Transverse colon (tissue), 4 donors: ENCODE measurements around the gene TMEM252. TPM values are rescaled to one million over a fixed set of nuclear protein-coding genes. Genes with fewer than 3 reads are reported as not detected.

ENCODE experiments used
- DNase-seq: peaks from one replicate; pipeline ENCODE4 v3.0.0-alpha.2; 2019
- H3K27ac ChIP-seq, 4 donors: fragments of 200-600 bp; sonication (generic); 2 replicates each; pipeline ENCODE4 v1.5.1; 2016 to 2018; ENCODE audit warnings: inconsistent platforms in 4 of 4
- H3K27me3 ChIP-seq: fragments of 200-600 bp; sonication (generic); 2 replicates; pipeline ENCODE4 v1.5.1; 2017; ENCODE audit warnings: inconsistent platforms
- H3K36me3 ChIP-seq, 4 donors: fragments of 200-600 bp; sonication (generic); 2 replicates each; pipeline ENCODE4 v1.5.1; 2017 to 2019; ENCODE audit warnings: inconsistent platforms in 4 of 4
- H3K4me1 ChIP-seq, 4 donors: fragments of 200-600 bp; sonication (generic); 2 replicates each; pipeline ENCODE4 v1.5.1; 2017 to 2020; ENCODE audit warnings: inconsistent platforms in 4 of 4
- H3K4me3 ChIP-seq, 4 donors: fragments of 200-600 bp; sonication (generic); 1 replicate in 1 of 4; 2 replicates in 3 of 4; pipeline versions ENCODE4 v1.5.1 to v1.6.1; 2017 to 2019; ENCODE audit warnings: inconsistent platforms in 4 of 4
- H3K9me3 ChIP-seq, 2 donors: fragments of 200-600 bp; sonication (generic); 2 replicates each; pipeline ENCODE4 v1.5.1; 2017 to 2019; ENCODE audit warnings: inconsistent platforms in 2 of 2
- EP300 ChIP-seq: sonication (generic); formaldehyde crosslinking; IDR thresholded peaks from one replicate; pipeline ENCODE4 v1.6.1; 2017; ENCODE audit warnings: antibody characterized with exemption, low read depth
- POLR2A ChIP-seq: fragments of 450-650 bp; IDR thresholded peaks from one replicate; pipeline ENCODE4 v1.6.1; 2016; ENCODE audit warnings: antibody characterized with exemption, mild to moderate bottlenecking, moderate library complexity
- POLR2AphosphoS5 ChIP-seq, 3 donors: sonication (generic); formaldehyde crosslinking; IDR thresholded peaks; one replicate each; pipeline ENCODE4 v1.6.1; 2016; ENCODE audit warnings: antibody characterized with exemption in 3 of 3
- WGBS, 2 donors: methylation state at CpG; one replicate each; pipeline ENCODE4 v1.1.5; 2018; ENCODE audit warnings: low coverage in 1 of 2; 5-methylcytosine and 5-hydroxymethylcytosine counted together
- in situ Hi-C, 4 donors: fragments of 200-750 bp; cut with MboI; loops; one replicate each; pipeline versions ENCODE4 v1.15.0 to v1.15.1; 2017; ENCODE audit warnings: low sequenced_read_pairs in 3 of 4, low pct_ligation_motif_present in 1 of 4, low pct_unique_long_range_greater_than_20kb in 1 of 4
- intact Hi-C: fragments of 100-400 bp; cut with DNase I; formaldehyde crosslinking; loops from one replicate; pipeline ENCODE4 v1.15.1; 2023; ENCODE audit warnings: low total_unique reads
- total RNA-seq, 4 donors: library from RNA; depleted of rRNA; stranded (reverse); fragments of >200 nt; gene quantifications; one replicate each; pipeline ENCODE4 v1.1.0, GENCODE V29; 2016
- TF ChIP-seq, protein P1 (sequence below), 5 experiments: fragments of 200-600 bp in 3 of 5; fragments of 450-650 bp in 2 of 5; sonication (generic) in 3 of 5; IDR thresholded peaks; 1 replicate in 2 of 5; 2 replicates in 3 of 5; pipeline ENCODE4 v1.5.1; 2016 to 2017; ENCODE audit warnings: antibody characterized with exemption in 5 of 5, inconsistent platforms in 3 of 5, mild to moderate bottlenecking in 2 of 5, moderate library complexity in 1 of 5

TMEM252 gene
- total RNA-seq, 4 donors from 2014 or later: 0.48 to 2.3 TPM; not detected in 2

DNA sequence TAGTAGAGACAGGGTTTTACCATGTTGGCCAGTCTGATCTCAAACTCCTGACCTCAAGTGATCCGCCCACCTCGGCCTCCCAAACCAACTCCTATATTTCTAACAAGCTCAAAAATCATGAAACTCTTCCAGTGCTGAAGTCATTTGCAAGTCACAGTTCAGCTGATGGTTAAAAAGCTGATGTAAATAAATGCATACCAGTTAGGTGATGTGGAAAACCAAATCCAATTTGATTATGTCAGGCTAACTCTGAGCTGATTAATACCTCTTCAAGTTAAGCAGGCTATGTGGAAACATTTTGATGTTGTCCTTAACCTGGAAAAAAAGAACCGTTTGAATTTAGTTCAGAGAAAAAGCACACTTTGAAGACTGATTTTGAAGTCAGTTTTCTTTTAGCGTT is 51.0 kb downstream of the TMEM252 start:
- DNase-seq: no peak
- Histone ChIP-seq H3K36me3 (no peaks in the 10 kb centered on the region), H3K27ac (peak overlapping the region in 2 of 4 donors; percentile 41 to 57), H3K4me1 (peaks cover 0 to 11% (median 3%) of the 10 kb centered on the region in 4 donors), H3K9me3 (no peaks in the 10 kb centered on the region), H3K27me3 (no peaks in the 10 kb centered on the region), H3K4me3 (no peak overlapping the region)
- intact Hi-C loops: no loop called here
- TF ChIP-seq POLR2A: no peak
- TF ChIP-seq, protein P1, sequence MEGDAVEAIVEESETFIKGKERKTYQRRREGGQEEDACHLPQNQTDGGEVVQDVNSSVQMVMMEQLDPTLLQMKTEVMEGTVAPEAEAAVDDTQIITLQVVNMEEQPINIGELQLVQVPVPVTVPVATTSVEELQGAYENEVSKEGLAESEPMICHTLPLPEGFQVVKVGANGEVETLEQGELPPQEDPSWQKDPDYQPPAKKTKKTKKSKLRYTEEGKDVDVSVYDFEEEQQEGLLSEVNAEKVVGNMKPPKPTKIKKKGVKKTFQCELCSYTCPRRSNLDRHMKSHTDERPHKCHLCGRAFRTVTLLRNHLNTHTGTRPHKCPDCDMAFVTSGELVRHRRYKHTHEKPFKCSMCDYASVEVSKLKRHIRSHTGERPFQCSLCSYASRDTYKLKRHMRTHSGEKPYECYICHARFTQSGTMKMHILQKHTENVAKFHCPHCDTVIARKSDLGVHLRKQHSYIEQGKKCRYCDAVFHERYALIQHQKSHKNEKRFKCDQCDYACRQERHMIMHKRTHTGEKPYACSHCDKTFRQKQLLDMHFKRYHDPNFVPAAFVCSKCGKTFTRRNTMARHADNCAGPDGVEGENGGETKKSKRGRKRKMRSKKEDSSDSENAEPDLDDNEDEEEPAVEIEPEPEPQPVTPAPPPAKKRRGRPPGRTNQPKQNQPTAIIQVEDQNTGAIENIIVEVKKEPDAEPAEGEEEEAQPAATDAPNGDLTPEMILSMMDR (IDR thresholded peaks at IDR 0.05): no peak
- TF ChIP-seq POLR2AphosphoS5 (IDR thresholded peaks at IDR 0.05): no peak
- no peak for TF ChIP-seq EP300
- in situ Hi-C loops: no loop called here
- WGBS, 2 donors: 67 to 71% methylated on average over 2 to 4 of the region's 4 CpGs

DNA sequence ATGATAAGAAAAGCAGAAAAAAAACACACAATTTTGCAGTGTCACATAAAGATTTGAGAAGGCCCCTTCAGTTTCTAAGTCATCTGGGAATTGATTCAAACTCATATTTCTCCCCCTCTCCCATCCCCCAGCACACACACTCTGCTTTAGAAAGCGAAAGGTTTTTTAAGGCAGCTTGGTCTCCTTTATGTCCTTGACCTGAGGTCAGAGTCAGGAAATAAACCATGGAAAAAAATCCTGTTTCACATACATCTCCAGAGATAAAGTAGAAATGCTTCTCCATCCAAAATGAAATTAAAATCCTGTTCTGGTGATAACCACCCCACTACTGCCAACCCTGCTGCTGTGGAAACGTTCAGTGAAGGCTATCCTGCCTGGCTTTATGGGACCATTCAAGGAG is 52.6 kb downstream of the TMEM252 start:
- no peak for DNase-seq
- no peaks in the 10 kb centered on the region for H3K9me3 ChIP-seq
- H3K4me3 ChIP-seq: no peak overlapping the region
- H3K36me3 ChIP-seq: no peaks in the 10 kb centered on the region
- peak overlapping the region in 2 of 4 donors; percentile 29 to 41 for H3K27ac ChIP-seq
- WGBS, 2 donors: 53 to 69% methylated on average over 2 of the region's 2 CpGs
- intact Hi-C loops (no loop called here), in situ Hi-C loops (no loop called here)
- TF ChIP-seq, protein P1 (IDR thresholded peaks at IDR 0.05): no peak
- TF ChIP-seq POLR2AphosphoS5 (IDR thresholded peaks at IDR 0.05): no peak
- peaks cover 0 to 3% (median 1%) of the 10 kb centered on the region in 4 donors for H3K4me1 ChIP-seq
- no peaks in the 10 kb centered on the region for H3K27me3 ChIP-seq

Other genes with a start within 250 kb of the TMEM252 start
- not detected for gene FOXD4L3, start 238.0 kb downstream of the TMEM252 start, total RNA-seq
- 10 to 100 TPM; 78.2 to 94.9 (median 89.4) TPM for gene PGM5, start 184.3 kb downstream of the TMEM252 start, total RNA-seq
- gene PIP5K1B, start 164.4 kb upstream of the TMEM252 start, total RNA-seq: 100 to 1,000 TPM in 1 of 4 donors, 10 to 100 TPM in 3; 45.6 to 104 (median 76.0) TPM